T47D (cell line): ENCODE data around the gene OXLD1.

Source experiments
- DNase-seq, 2 experiments: peaks; one replicate each; pipeline versions ENCODE4 v3.0.0 to v3.0.0-alpha.2; 2011 to 2012; ENCODE audit warnings: low read depth in 1 of 2, low spot score in 1 of 2
- JUND ChIP-seq: IDR thresholded peaks from 2 replicates; pipeline ENCODE4 v1.6.1; 2012; ENCODE audit warnings: low read depth
- in situ Hi-C: cut with HindIII; loops from 2 replicates; pipeline ENCODE4 v1.10.0; 2016; ENCODE audit warnings: low sequenced_read_pairs, low pct_unique_long_range_greater_than_20kb

The OXLD1 gene

DNA sequence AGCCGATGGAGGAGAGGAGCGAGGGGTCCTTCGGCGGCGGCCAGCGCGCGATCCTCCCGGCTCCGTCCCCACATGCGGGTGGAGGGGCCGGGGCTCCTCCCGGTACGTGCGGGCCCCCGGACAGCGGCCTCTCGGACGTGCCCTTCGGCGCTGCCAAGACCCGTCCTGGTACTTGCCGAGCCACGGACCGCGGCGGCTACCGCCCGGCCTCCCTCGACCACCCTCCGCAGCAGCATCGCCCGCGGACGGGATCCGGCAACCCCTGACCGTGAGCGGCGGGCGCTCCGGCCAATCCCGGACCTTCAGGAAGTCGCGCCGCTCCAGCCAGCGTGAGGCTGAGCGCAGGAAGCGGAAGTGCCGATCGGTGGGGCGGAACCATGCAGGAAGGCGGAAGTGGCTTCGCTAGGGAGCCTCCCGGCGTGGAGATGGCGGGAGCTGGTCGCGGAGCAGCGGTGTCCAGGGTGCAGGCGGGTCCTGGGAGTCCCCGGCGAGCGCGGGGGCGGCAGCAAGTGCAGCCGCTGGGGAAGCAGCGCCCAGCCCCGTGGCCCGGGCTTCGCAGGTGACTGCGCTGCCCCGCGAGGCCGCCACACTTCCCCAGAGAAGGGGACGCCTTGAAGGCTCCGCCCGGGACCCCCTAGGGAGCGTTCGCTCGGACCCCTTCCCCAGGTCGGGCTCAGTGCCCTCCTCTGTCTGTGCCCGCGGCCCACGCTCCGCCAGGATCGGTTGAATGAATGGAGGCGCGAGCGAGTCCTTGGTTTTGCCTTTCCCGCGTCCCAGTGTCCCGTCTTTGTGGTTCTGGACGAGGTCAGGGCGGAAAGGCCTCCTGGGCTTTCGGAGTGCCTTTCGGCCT lies at the start of gene OXLD1, which contains the start of gene CCDC137:
Gene OXLD1, minus strand, starts transcription at position 264 of the 850 bp plus-strand sequence. Its CDS starts 28 bp downstream, at position 236.
Gene CCDC137, plus strand, starts transcription at position 396 of the 850 bp plus-strand sequence. Its CDS starts 30 bp downstream, at position 426.
- DNase-seq = peak; percentile 97 to 98
- no peak for TF ChIP-seq JUND
- in situ Hi-C loops = no loop called here

DNA sequence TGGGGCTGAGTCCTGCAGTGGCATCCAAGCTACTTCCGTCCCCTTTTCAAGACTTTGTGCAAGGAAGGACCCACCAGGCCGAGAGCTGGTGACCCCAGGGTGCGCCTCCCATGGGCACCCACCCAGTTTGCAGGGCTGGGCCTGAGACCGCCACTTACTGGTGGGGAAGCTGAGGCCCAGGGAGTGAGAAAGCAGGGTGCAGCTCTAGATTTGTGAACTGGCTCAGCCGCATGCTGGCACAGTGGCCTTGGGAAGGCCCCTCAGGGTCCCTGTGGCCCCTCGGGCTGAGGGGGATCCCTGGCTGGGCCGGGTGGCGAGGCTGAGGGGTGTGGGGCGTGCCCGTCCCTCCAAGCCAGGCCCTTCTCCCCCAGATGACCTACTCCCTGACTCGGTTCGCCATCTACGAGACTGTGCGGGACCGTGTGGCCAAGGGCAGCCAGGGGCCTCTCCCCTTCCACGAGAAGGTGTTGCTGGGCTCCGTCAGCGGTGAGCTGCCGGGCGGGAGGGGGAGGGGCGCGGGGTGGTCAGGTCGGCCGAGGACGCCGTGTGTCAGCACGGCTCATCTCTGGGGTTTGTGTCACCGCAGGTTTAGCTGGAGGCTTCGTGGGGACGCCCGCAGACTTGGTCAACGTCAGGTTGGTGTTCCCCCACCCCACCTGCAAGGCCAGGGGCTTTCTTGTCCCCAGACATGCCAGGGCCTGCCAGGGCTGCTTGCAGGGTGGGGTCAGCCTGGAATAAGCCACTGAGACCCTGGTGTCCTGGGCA lies 48.9 kb upstream of the OXLD1 start:
- in situ Hi-C loops = no loop called here
- TF ChIP-seq JUND = no peak
- no peak for DNase-seq

DNA sequence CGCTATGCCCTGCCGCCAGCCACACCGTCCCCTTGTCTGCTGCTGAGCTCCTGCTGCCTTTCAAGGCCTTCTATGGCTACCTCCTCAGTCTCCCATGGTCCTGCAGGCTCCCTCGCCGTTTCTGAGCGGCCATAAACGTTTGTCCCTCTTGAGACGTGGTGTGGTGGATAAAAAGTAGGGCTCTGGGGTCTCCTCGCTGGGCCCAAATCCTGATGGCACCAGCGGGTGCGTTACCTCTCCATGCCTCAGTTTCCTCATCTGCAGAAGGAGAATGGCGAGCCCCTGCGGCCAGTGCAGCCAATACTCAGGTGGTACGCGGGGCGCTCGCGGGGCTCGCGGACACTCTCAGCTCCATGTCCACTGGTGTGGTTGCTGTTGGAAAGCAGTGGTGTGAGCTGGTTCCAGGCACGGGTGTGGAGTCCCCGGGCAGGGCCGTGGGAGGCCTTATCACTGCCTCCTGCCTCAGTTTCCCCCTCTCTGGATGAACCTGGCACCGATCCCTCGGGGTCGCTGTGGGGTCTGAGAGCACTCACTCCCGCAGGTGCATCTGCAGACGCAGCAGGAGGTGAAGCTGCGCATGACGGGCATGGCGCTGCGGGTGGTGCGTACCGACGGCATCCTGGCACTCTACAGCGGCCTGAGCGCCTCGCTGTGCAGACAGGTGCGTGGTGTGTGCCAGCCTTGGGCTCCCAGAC lies 48.2 kb upstream of the OXLD1 start:
- TF ChIP-seq JUND = no peak
- in situ Hi-C loops = no loop called here

GRCh38 chr17:81713556-81714411 lies 47.4 kb upstream of the OXLD1 start:
- TF ChIP-seq JUND = no peak
- peak; percentile 55 to 56 for DNase-seq
- in situ Hi-C loops = no loop called here

More for the DNA sequence above, 48.2 kb upstream of the OXLD1 start:
- no peak for DNase-seq

DNA sequence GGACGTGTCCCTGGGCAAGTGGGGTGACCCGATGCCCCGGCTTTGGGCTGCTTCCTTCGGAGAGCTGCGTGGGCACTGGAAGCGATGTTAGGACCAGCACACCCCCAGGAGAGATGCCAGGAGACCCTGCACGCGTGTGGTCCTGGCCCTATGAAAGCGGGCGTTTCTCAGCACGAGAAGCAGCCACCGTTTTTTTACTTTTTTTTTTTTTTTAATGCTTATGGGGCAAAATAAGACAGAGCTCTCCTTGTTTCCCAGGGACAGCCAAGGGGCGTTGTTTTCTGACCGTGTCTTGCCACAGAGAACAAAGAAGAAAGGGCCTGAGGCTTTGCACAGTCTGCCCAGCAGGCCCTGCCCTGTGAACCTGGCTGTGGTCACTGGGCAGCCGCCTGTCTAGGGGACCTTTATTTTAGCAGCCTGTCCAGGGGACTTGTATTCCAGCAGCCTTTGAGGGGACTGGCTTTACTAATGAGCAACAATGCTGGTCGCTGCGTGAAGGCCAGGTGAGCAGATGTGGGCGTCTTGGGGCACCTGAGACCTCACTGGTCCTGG lies 46.7 kb upstream of the OXLD1 start:
- TF ChIP-seq JUND = no peak
- in situ Hi-C loops = no loop called here
- DNase-seq = peak in 1 of 2 experiments; percentile 46

DNA sequence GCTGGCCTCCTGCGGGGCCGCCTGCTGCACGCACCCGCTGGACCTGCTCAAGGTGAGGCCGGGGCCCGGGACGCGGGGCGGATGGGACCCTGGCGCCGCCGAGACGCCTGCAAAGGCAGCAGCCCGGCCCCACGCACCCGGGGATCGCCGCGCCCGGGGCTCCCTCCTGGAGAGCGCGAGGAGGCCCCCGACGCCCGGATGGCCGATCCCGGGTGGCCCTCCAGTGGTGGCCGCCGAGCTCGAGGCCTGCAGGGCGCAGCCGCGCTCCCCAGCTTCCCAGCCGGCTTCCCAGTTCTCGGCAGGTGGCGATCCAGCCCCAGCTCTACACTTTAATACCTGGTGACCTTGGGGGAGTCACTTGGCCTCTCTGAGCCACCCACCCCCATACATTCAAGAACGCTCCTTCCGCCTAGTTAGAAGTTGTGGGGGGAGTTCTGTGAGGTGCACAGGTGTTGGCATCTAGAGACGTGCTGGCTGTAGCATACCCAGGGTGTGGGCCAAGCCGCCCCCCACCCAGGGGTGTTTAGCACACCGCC lies 46.1 kb upstream of the OXLD1 start:
- no peak for TF ChIP-seq JUND
- peak; percentile 66 to 69 for DNase-seq
- in situ Hi-C loops = no loop called here

- TF ChIP-seq JUND = no peak; the same call in 1 of the 2 replicates
- DNase-seq = peak; percentile 95 to 96
- in situ Hi-C loops = no loop called here
Observed at GRCh38 chr17:81711814-81712467, 45.5 kb upstream of the OXLD1 start, which contains the start of gene SLC25A10. SLC25A10 (plus strand) TSS chr17:81712284; CDS start chr17:81712427, 143 bp downstream.

DNA sequence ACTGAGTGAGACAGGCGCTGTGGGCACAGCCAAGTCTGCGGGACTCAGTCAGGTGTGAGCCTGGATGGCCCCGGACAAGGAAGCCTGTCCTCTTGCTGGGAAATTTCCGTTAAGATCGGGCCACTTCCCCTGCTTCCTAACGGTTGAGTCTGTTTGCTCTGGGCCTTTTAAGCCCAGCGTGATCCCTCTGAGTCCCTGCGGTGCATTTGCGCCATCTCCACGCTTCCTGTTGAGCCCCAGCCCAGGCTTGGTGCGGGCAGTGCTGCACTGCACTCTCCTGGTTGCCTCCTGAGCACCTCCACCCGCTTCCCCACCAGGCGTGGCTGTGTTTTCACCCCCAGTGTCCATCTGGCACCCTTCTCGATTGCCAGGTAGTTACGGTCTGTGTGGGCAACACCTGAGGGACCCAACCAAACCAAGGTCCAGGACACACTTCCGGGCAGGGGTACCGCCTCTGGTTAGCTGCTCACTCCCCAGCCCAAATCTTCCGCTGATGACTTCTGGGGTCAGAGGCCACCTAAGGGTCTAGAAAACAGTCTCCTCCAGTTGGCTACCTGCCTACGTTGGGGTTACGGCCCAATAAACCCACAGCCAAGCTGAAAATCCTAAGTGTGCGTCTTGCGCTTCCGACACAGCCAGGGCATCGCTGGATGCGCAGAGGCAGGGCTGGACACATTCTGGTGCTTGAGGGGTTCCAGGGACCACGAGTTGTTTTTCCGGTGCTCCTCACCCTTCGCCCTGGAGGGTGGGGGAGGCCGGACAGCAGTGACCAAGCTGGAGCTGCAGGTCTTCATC lies 44.3 kb upstream of the OXLD1 start:
- no peak for TF ChIP-seq JUND
- in situ Hi-C loops = no loop called here
- no peak for DNase-seq

- in situ Hi-C loops = no loop called here
- DNase-seq = no peak
- TF ChIP-seq JUND = no peak
Observed at GRCh38 chr17:81708739-81709185, 42.4 kb upstream of the OXLD1 start.
